SK-N-SH treated with all-trans-retinoic acid at 6 μM for 48 hours (cell line): Measurements from ENCODE around the gene SMAP2.

Source experiments
- ATAC-seq: fragments of 200-7000 bp; cut with Tn5 transposase; 3 replicates; pipeline ENCODE4 v1.9.1; 2020; ENCODE audit warnings: mild to moderate bottlenecking, moderate library complexity
- ARNTL ChIP-seq: fragments of 450-650 bp; formaldehyde crosslinking; IDR thresholded peaks from 2 replicates; pipeline ENCODE4 v1.5.0; 2020; ENCODE audit warnings: low read depth, mild to moderate bottlenecking, moderate library complexity, borderline replicate concordance
- BACH2 ChIP-seq: fragments of 250-450 bp; sonication (Bioruptor Pico); IDR thresholded peaks from 2 replicates; pipeline ENCODE4 v1.9.0; 2021; ENCODE audit warnings: mild to moderate bottlenecking, borderline replicate concordance
- ISL1 ChIP-seq: fragments of 250-450 bp; sonication (Bioruptor Pico); IDR thresholded peaks from 2 replicates; pipeline ENCODE4 v2.1.2; 2022; ENCODE audit warnings: mild to moderate bottlenecking, moderate library complexity
- OSR1 ChIP-seq: fragments of 250-450 bp; sonication (Bioruptor Pico); IDR thresholded peaks from 2 replicates; pipeline ENCODE4 v1.8.0; 2022; ENCODE audit warnings: moderate library complexity, mild to moderate bottlenecking, inconsistent platforms
- POU6F1 ChIP-seq: fragments of 250-450 bp; sonication (Bioruptor Pico); IDR thresholded peaks from 2 replicates; pipeline ENCODE4 v1.8.0; 2021; ENCODE audit warnings: low read depth, mild to moderate bottlenecking, moderate library complexity, borderline replicate concordance
- RARB ChIP-seq: fragments of 250-450 bp; sonication (Bioruptor Pico); IDR thresholded peaks from 2 replicates; pipeline ENCODE4 v1.8.0; 2021; ENCODE audit warnings: mild to moderate bottlenecking, moderate library complexity
- SNAI2 ChIP-seq: fragments of 250-450 bp; sonication (Bioruptor Pico); IDR thresholded peaks from 2 replicates; pipeline ENCODE4 v1.5.0; 2020; ENCODE audit warnings: mild to moderate bottlenecking, moderate library complexity
- TOX ChIP-seq: fragments of 250-450 bp; sonication (Bioruptor Pico); IDR thresholded peaks from 2 replicates; pipeline ENCODE4 v1.8.0; 2021; ENCODE audit warnings: mild to moderate bottlenecking, moderate library complexity, borderline replicate concordance
- ZFP3 ChIP-seq: fragments of 250-450 bp; sonication (Bioruptor Pico); IDR thresholded peaks from 2 replicates; pipeline ENCODE4 v1.5.0; 2020; ENCODE audit warnings: mild to moderate bottlenecking, moderate library complexity
- ZFP30 ChIP-seq: fragments of 450-650 bp; formaldehyde crosslinking; IDR thresholded peaks from 2 replicates; pipeline ENCODE4 v1.5.0; 2022; ENCODE audit warnings: mild to moderate bottlenecking, moderate library complexity
- ZNF565 ChIP-seq: fragments of 450-650 bp; formaldehyde crosslinking; conservative IDR thresholded peaks from 2 replicates; pipeline ENCODE4 v1.5.0; 2020; ENCODE audit warnings: low read depth, mild to moderate bottlenecking, moderate library complexity
- ZNF8 ChIP-seq: fragments of 450-650 bp; formaldehyde crosslinking; IDR thresholded peaks from 2 replicates; pipeline ENCODE4 v1.5.0; 2020; ENCODE audit warnings: mild to moderate bottlenecking, moderate library complexity
- TF ChIP-seq, protein P1 (sequence below): fragments of 250-450 bp; sonication (Bioruptor Pico); IDR thresholded peaks from 2 replicates; pipeline ENCODE4 v1.5.1; 2021; ENCODE audit warnings: mild to moderate bottlenecking, moderate library complexity
- TF ChIP-seq, protein P2 (sequence below): fragments of 250-450 bp; sonication (Bioruptor Pico); IDR thresholded peaks from 2 replicates; pipeline ENCODE4 v1.8.0; 2020; ENCODE audit warnings: mild to moderate bottlenecking, moderate library complexity, borderline replicate concordance
- TF ChIP-seq, protein P3 (sequence below): fragments of 250-450 bp; sonication (Bioruptor Pico); IDR thresholded peaks from 2 replicates; pipeline ENCODE4 v1.5.1; 2020; ENCODE audit warnings: low read depth, mild to moderate bottlenecking, moderate library complexity

SMAP2 gene

GRCh38 chr1:40439247-40439646, 65.7 kb downstream of the SMAP2 start:
- no peak for TF ChIP-seq BACH2 (CRISPR knock-in tag)
- TF ChIP-seq, all 23 proteins: peak for 0
- no peak for ATAC-seq

- peak; percentile 96 for ATAC-seq
- TF ChIP-seq RARB (no peak), ISL1 (no peak), ZFP3 (CRISPR knock-in tag) (no peak), SNAI2 (CRISPR knock-in tag) (no peak), ARNTL (CRISPR knock-in tag) (peak; percentile 27; the same call in 1 of the 2 replicates)
- TF ChIP-seq, protein P1, sequence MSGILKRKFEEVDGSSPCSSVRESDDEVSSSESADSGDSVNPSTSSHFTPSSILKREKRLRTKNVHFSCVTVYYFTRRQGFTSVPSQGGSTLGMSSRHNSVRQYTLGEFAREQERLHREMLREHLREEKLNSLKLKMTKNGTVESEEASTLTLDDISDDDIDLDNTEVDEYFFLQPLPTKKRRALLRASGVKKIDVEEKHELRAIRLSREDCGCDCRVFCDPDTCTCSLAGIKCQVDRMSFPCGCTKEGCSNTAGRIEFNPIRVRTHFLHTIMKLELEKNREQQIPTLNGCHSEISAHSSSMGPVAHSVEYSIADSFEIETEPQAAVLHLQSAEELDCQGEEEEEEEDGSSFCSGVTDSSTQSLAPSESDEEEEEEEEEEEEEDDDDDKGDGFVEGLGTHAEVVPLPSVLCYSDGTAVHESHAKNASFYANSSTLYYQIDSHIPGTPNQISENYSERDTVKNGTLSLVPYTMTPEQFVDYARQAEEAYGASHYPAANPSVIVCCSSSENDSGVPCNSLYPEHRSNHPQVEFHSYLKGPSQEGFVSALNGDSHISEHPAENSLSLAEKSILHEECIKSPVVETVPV: no peak
- TF ChIP-seq, protein P2, sequence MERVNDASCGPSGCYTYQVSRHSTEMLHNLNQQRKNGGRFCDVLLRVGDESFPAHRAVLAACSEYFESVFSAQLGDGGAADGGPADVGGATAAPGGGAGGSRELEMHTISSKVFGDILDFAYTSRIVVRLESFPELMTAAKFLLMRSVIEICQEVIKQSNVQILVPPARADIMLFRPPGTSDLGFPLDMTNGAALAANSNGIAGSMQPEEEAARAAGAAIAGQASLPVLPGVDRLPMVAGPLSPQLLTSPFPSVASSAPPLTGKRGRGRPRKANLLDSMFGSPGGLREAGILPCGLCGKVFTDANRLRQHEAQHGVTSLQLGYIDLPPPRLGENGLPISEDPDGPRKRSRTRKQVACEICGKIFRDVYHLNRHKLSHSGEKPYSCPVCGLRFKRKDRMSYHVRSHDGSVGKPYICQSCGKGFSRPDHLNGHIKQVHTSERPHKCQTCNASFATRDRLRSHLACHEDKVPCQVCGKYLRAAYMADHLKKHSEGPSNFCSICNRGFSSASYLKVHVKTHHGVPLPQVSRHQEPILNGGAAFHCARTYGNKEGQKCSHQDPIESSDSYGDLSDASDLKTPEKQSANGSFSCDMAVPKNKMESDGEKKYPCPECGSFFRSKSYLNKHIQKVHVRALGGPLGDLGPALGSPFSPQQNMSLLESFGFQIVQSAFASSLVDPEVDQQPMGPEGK (CRISPR knock-in tag): peak; percentile 89
These were observed 76.4 kb downstream of the SMAP2 start, which contains the start of gene ZFP69B for GRCh38 chr1:40449684-40450494. TSS of gene ZFP69B (plus strand) at chr1:40450476. CDS start at chr1:40450962, 486 bp downstream.

DNA sequence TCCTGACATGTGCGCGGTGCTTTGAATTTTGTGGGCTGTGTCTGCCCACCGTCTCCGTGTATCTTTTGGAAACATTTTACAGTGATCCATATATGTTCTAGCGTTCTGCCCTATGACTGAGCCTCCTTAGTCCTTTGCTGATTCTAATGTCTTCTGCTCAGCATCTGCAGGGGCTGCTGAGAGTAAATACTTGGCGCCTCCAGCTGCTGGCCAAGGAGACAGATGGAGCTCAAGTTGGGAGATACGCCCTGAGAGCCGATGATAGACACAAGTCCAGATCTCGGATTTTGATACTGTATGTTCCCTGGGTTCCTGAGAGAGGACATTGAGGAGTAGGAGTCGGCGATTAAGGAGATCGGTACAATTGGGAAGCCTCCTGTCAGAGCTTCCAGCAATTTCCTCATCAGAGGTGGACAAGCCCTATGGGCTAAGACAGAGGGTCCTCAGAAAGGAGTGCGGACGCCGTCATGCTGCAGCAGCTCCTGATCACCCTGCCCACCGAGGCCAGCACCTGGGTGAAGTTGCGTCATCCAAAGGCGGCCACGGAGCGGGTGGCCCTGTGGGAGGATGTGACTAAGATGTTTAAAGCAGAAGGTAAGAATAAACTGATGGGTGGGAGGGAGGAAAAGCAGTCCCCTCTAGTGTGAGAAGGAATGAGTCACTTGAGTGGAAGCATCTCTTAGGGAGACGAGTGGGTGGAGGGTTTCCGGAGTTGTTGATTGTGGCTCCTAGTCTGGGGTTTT, 77.1 kb downstream of the SMAP2 start:
- peak; percentile 71 for ATAC-seq
- TF ChIP-seq, protein P1: no peak
- TF ChIP-seq ARNTL (CRISPR knock-in tag): no peak
- TF ChIP-seq, protein P3, sequence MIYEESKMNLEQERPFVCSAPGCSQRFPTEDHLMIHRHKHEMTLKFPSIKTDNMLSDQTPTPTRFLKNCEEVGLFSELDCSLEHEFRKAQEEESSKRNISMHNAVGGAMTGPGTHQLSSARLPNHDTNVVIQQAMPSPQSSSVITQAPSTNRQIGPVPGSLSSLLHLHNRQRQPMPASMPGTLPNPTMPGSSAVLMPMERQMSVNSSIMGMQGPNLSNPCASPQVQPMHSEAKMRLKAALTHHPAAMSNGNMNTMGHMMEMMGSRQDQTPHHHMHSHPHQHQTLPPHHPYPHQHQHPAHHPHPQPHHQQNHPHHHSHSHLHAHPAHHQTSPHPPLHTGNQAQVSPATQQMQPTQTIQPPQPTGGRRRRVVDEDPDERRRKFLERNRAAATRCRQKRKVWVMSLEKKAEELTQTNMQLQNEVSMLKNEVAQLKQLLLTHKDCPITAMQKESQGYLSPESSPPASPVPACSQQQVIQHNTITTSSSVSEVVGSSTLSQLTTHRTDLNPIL (CRISPR knock-in tag): no peak
- TF ChIP-seq ZNF565 (CRISPR knock-in tag): no peak
- TF ChIP-seq ISL1: no peak
- TF ChIP-seq TOX (CRISPR knock-in tag): no peak
- no peak for TF ChIP-seq POU6F1 (CRISPR knock-in tag)
- TF ChIP-seq, protein P2 (CRISPR knock-in tag): no peak
- no peak for TF ChIP-seq ZFP3 (CRISPR knock-in tag)
- TF ChIP-seq ZNF8 (CRISPR knock-in tag): no peak
- TF ChIP-seq ZFP30: no peak
- no peak for TF ChIP-seq BACH2 (CRISPR knock-in tag)
- TF ChIP-seq SNAI2 (CRISPR knock-in tag): no peak
- TF ChIP-seq OSR1 (CRISPR knock-in tag): no peak
